ENCODE results near the gene CPSF7. TPM values are rescaled to one million over a fixed set of nuclear protein-coding genes. Genes with fewer than 3 reads are reported as not detected.

CPSF7 gene
- total RNA-seq, 1 experiment from 2014 or later = 145 TPM

DNA sequence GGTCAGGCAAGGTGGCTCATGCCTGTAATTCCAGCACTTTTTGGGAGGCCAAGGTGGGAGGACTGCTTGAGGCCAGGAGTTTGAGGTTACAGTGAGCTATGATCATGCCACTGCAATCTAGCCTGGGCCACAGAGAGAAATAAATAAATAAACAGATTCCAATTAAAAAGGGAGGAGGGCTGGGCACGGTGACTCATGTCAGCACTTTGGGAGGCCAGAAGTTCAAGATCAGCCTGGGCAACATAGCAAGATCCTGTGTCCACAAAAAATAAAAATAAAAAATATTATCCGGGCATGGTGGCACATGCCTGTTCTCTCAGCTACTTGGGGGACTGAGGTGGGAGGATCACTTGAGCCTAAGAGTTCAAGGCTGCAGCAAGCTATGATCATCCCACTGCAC is 75.6 kb downstream of the CPSF7 start:
- Histone ChIP-seq H3T11ph (ENCODE audit: low read length) (no peak overlapping the region), H4K91ac (ENCODE audit: insufficient read length, low read depth, low read length) (no peak overlapping the region), H2AK5ac (ENCODE audit: insufficient read length, low read length) (no peak overlapping the region), H2BK5ac (ENCODE audit: insufficient read length, low read length) (no peak overlapping the region), H3K27ac (ENCODE audit: insufficient read length, low read depth, low read length) (no peak overlapping the region), H3K27me3 (ENCODE audit: insufficient read depth, low read length) (no peaks in the 10 kb centered on the region), H3K79me2 (ENCODE audit: insufficient read depth, low read length) (no peaks in the 10 kb centered on the region), H3K9ac (ENCODE audit: extremely low read depth, insufficient read length, low read length) (no peak overlapping the region), H3K4ac (ENCODE audit: low read depth, low read length) (no peak overlapping the region), H3K14ac (ENCODE audit: insufficient read depth, low read length) (no peak overlapping the region), H3K9me3 (ENCODE audit: control insufficient read depth, low read depth, low read length) (no peaks in the 10 kb centered on the region), H2BK20ac (ENCODE audit: low read depth, low read length, poor library complexity, severe bottlenecking) (no peak overlapping the region), H4K20me1 (ENCODE audit: control insufficient read depth, insufficient read depth, insufficient read length) (no peaks in the 10 kb centered on the region), H2BK15ac (ENCODE audit: low read depth, low read length) (no peak overlapping the region), H2BK12ac (ENCODE audit: insufficient read length, low read depth, low read length) (no peak overlapping the region), H2AFZ (ENCODE audit: low read length) (no peak overlapping the region), H4K8ac (replicated peaks; ENCODE audit: insufficient read length, low read depth, low read length) (no peak overlapping the region), H3K23me2 (ENCODE audit: insufficient read length, low read depth, low read length, poor library complexity, severe bottlenecking) (no peaks in the 10 kb centered on the region), H4K5ac (ENCODE audit: insufficient read length, low read depth, low read length) (no peak overlapping the region), H3K56ac (ENCODE audit: insufficient read length, low read depth, low read length) (no peak overlapping the region), H3K23ac (ENCODE audit: insufficient read length, low read depth, low read length) (no peak overlapping the region), H3K79me1 (ENCODE audit: insufficient read depth, low read depth, low read length, poor library complexity, severe bottlenecking) (no peaks in the 10 kb centered on the region), H3K4me1 (ENCODE audit: insufficient read depth, low read length) (no peaks in the 10 kb centered on the region), H2BK120ac (ENCODE audit: low read depth, low read length, poor library complexity, severe bottlenecking) (no peak overlapping the region), H3K18ac (ENCODE audit: insufficient read length, low read depth, low read length) (no peak overlapping the region), H3K4me2 (ENCODE audit: insufficient read depth, insufficient read length, low read length) (no peak overlapping the region)
- no peak for DNase-seq
- TF ChIP-seq, protein P1, sequence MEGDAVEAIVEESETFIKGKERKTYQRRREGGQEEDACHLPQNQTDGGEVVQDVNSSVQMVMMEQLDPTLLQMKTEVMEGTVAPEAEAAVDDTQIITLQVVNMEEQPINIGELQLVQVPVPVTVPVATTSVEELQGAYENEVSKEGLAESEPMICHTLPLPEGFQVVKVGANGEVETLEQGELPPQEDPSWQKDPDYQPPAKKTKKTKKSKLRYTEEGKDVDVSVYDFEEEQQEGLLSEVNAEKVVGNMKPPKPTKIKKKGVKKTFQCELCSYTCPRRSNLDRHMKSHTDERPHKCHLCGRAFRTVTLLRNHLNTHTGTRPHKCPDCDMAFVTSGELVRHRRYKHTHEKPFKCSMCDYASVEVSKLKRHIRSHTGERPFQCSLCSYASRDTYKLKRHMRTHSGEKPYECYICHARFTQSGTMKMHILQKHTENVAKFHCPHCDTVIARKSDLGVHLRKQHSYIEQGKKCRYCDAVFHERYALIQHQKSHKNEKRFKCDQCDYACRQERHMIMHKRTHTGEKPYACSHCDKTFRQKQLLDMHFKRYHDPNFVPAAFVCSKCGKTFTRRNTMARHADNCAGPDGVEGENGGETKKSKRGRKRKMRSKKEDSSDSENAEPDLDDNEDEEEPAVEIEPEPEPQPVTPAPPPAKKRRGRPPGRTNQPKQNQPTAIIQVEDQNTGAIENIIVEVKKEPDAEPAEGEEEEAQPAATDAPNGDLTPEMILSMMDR (conservative IDR thresholded peaks at IDR 0.05) = no peak
- Mint-ChIP-seq H3K9me3 (no peaks in the 10 kb centered on the region), H3K27ac (no peak overlapping the region; a peak in 1 of 7 replicates), H3K27me3 (ENCODE audit: low read depth) (no peaks in the 10 kb centered on the region), H3K4me3 (no peak overlapping the region), H3K36me3 (ENCODE audit: insufficient read depth in 1 of 3, low read depth in 3 of 3) (peaks cover 5 to 33% (median 22%) of the 10 kb centered on the region in 3 experiments; a peak in 6 of 7 replicates), H3K4me1 (no peaks in the 10 kb centered on the region)
- no CpG with 5 or more reads among the region's 2 CpGs for WGBS (ENCODE audit: extremely low coverage, insufficient read length, low lambda C conversion rate)
